HG03103 (cell line): ENCODE results near the gene DIAPH3.

Experiments used
- ATAC-seq: cut with Tn5 transposase; IDR thresholded peaks from one replicate; pipeline ENCODE4 v1.9.1; 2021; ENCODE audit warnings: low read depth; ENCODE audit not compliant: unreplicated experiment

DIAPH3 gene

GRCh38 chr13:59744747-59745391, 418.9 kb downstream of the DIAPH3 start:
- no peak for ATAC-seq

GRCh38 chr13:59743195-59743594, 420.5 kb downstream of the DIAPH3 start:
- ATAC-seq: no peak

GRCh38 chr13:59742467-59742866, 421.3 kb downstream of the DIAPH3 start:
- ATAC-seq: no peak

- ATAC-seq: no peak
Measured at GRCh38 chr13:59738921-59739320, 424.8 kb downstream of the DIAPH3 start.

- peak; percentile 100 for ATAC-seq
Measured at GRCh38 chr13:59734393-59734792, 429.3 kb downstream of the DIAPH3 start.

- ATAC-seq: no peak
Measured at GRCh38 chr13:59733744-59734143, 430.0 kb downstream of the DIAPH3 start.

- ATAC-seq: no peak
Measured at GRCh38 chr13:59730026-59730425, 433.7 kb downstream of the DIAPH3 start.

- ATAC-seq: no peak
Measured at GRCh38 chr13:59728896-59729545, 434.7 kb downstream of the DIAPH3 start.

GRCh38 chr13:59721926-59722910, 441.5 kb downstream of the DIAPH3 start:
- ATAC-seq: no peak

GRCh38 chr13:59715611-59716010, 448.1 kb downstream of the DIAPH3 start:
- ATAC-seq: no peak

GRCh38 chr13:59710996-59711701, 452.6 kb downstream of the DIAPH3 start:
- ATAC-seq: no peak

GRCh38 chr13:59710416-59710815, 453.3 kb downstream of the DIAPH3 start:
- no peak for ATAC-seq

GRCh38 chr13:59706101-59706976, 457.4 kb downstream of the DIAPH3 start:
- ATAC-seq: no peak

GRCh38 chr13:59702269-59702668, 461.5 kb downstream of the DIAPH3 start:
- no peak for ATAC-seq

GRCh38 chr13:59701261-59701660, 462.5 kb downstream of the DIAPH3 start:
- ATAC-seq: no peak

GRCh38 chr13:59700281-59700680, 463.4 kb downstream of the DIAPH3 start:
- no peak for ATAC-seq

GRCh38 chr13:59696271-59696670, 467.5 kb downstream of the DIAPH3 start:
- no peak for ATAC-seq

- no peak for ATAC-seq
Measured at GRCh38 chr13:59691501-59692066, 472.1 kb downstream of the DIAPH3 start.

- ATAC-seq: no peak
Measured at GRCh38 chr13:59690857-59691500, 472.7 kb downstream of the DIAPH3 start.
